H1 (cell line): ENCODE data around the gene FAM186B. TPM values are rescaled to one million over a fixed set of nuclear protein-coding genes. Genes with fewer than 3 reads are reported as not detected.

Experiments
- ATF3 ChIP-seq: IDR thresholded peaks from 2 replicates; pipeline ENCODE4 v1.6.1; 2011; ENCODE audit warnings: low read depth, mild to moderate bottlenecking, low read length; ENCODE audit not compliant: insufficient read depth
- BACH1 ChIP-seq: IDR thresholded peaks from 2 replicates; pipeline ENCODE4 v1.6.1; 2012; ENCODE audit warnings: low read length, improper control_type of control experiment
- CHD7 ChIP-seq: fragments of 300-600 bp; sonication (generic); IDR thresholded peaks from 2 replicates; pipeline ENCODE4 v1.7.1; 2012; ENCODE audit warnings: low read length, moderate library complexity, mild to moderate bottlenecking, inconsistent platforms; ENCODE audit not compliant: insufficient replicate concordance
- CTBP2 ChIP-seq: IDR thresholded peaks from 2 replicates; pipeline ENCODE4 v1.7.0; 2011; ENCODE audit warnings: borderline replicate concordance, mild to moderate bottlenecking, moderate library complexity, mixed read lengths, low read length; ENCODE audit not compliant: insufficient read depth, insufficient read length
- GABPA ChIP-seq: IDR thresholded peaks from 2 replicates; pipeline ENCODE4 v1.6.1; 2011; ENCODE audit warnings: mild to moderate bottlenecking, low read length, moderate library complexity, borderline replicate concordance; ENCODE audit not compliant: insufficient read depth
- KDM5A ChIP-seq: fragments of 200-600 bp; IDR thresholded peaks from 2 replicates; pipeline ENCODE4 v1.7.1; 2012; ENCODE audit warnings: mild to moderate bottlenecking, low read length, inconsistent platforms, mixed read lengths
- POU5F1 ChIP-seq: IDR thresholded peaks from 2 replicates; pipeline ENCODE4 v1.6.1; 2011; ENCODE audit warnings: low read depth, mild to moderate bottlenecking, low read length, moderate library complexity
- RBBP5 ChIP-seq: IDR thresholded peaks from 2 replicates; pipeline ENCODE4 v1.7.1; 2012; ENCODE audit warnings: low read depth, mild to moderate bottlenecking, inconsistent platforms, low read length, moderate library complexity, borderline replicate concordance
- RNF2 ChIP-seq: fragments of 200-900, 300-1000 bp; sonication (generic); IDR thresholded peaks from 2 replicates; pipeline ENCODE4 v1.7.1; 2016; ENCODE audit warnings: borderline replicate concordance, low read depth, mild to moderate bottlenecking, antibody characterized with exemption, low read length; ENCODE audit not compliant: poor library complexity, severe bottlenecking; ENCODE audit errors: missing control alignments
- polyA plus RNA-seq, 7 experiments: library from polyadenylated mRNA; depleted of rRNA in 3 of 7; stranded (reverse) in 5 of 7; unstranded in 2 of 7; fragments of >200 nt in 5 of 7; fragments of 200-250 nt in 2 of 7; gene quantifications; 1 replicate in 5 of 7; 2 replicates in 1 of 7; 4 replicates in 1 of 7; pipeline versions ENCODE4 v1.2.1 to v1.2.3, GENCODE V29; 2011 to 2013; ENCODE audit warnings: missing spikeins in 2 of 7, mixed read lengths in 2 of 7
- total RNA-seq: library from RNA; stranded (reverse); fragmentation: NEBNext Ultra II Directional; extraction: Animal tissue kit (Norgen Biotek cat#: 25700); gene quantifications from 2 replicates; pipeline ENCODE4 v1.2.1, GENCODE V29; 2021

FAM186B gene
- total and polyA plus RNA-seq, 2 of the 8 experiments (the other 6 are each of a cell fraction or from before 2014, with no cell fraction given): 0.12 to 0.73 TPM

GRCh38 chr12:49541140-49541861, 64.1 kb downstream of the FAM186B start (continued):
- TF ChIP-seq CHD7: no peak
- no peak for TF ChIP-seq KDM5A
- no peak for TF ChIP-seq ATF3
- TF ChIP-seq RNF2: no peak
- no peak for TF ChIP-seq RBBP5
- no peak for TF ChIP-seq POU5F1
- TF ChIP-seq BACH1: no peak
- no peak for TF ChIP-seq CTBP2
- TF ChIP-seq GABPA: no peak
